ENCODE data around the gene SRXN1.

SRXN1 gene

GRCh38 chr20:652615-653109 lies 338 bp downstream of the SRXN1 start (continued):
- TF ChIP-seq KLF7 (tag by site-specific recombination; IDR thresholded peaks at IDR 0.05; ENCODE audit: borderline replicate concordance) (0 out of 2 replicates have a peak, but pooled peaks have one; percentile 24), KLF17 (tag by site-specific recombination; IDR thresholded peaks at IDR 0.05) (0 out of 2 replicates have a peak, but pooled peaks have one; percentile 37), ZNF768 (tag by site-specific recombination; IDR thresholded peaks at IDR 0.05) (peak; percentile 99; the same call in 1 of the 2 replicates), ZBTB7A (tag by site-specific recombination; IDR thresholded peaks at IDR 0.05; ENCODE audit: low read depth) (0 out of 2 replicates have a peak, but pooled peaks have one; percentile 24)

GRCh38 chr20:651713-652614 lies 1.0 kb downstream of the SRXN1 start:
- CTCF ChIA-PET: interaction anchor here (0.6 to 3.1 kb wide), 14 partner anchors 9 to 304 kb away, joined by 3 to 15 read pairs (median 4); no protein-coding TSS in a partner anchor
- Histone ChIP-seq H3K9me3 (ENCODE audit: control insufficient read depth, insufficient read depth, low read depth, low read length) (no peaks in the 10 kb centered on the region), H3K4me1 (ENCODE audit: control insufficient read depth, insufficient read depth, low read length) (no peaks in the 10 kb centered on the region), H3K27ac (ENCODE audit: extremely low read depth, low read depth, low read length) (no peak overlapping the region; the same call in 1 of the 2 replicates), H3K4me3 (ENCODE audit: low read depth, low read length) (peak overlapping the region; percentile 59), H3K36me3 (ENCODE audit: control insufficient read depth in 2 of 2, insufficient read depth in 1 of 2, low read length in 2 of 2) (peaks cover 5 to 43% of the 10 kb centered on the region in 2 experiments; a peak in 2 of 3 replicates)
- POLR2A ChIA-PET: interaction anchor here (0.7 to 0.9 kb wide), 2 partner anchors 91 to 144 kb away, joined by 3 to 6 read pairs; no protein-coding TSS in a partner anchor
- TF ChIP-seq ZFP69B (tag by site-specific recombination; IDR thresholded peaks at IDR 0.05) (0 out of 2 replicates have a peak, but pooled peaks have one; percentile 45), KLF1 (tag by site-specific recombination; IDR thresholded peaks at IDR 0.05) (0 out of 2 replicates have a peak, but pooled peaks have one; percentile 13), ZNF18 (tag by site-specific recombination; IDR thresholded peaks at IDR 0.05) (0 out of 2 replicates have a peak, but pooled peaks have one; percentile 36), ZBTB48 (tag by site-specific recombination; IDR thresholded peaks at IDR 0.05) (no peak)

GRCh38 chr20:650954-651353 lies 2.0 kb downstream of the SRXN1 start:
- ChIA-PET POLR2A (interaction anchor here (0.6 kb wide), 1 partner anchor 233 kb away, joined by 3 read pairs; no protein-coding TSS in a partner anchor), CTCF (interaction anchor here (0.6 to 3.1 kb wide), 7 partner anchors 8 to 305 kb away, joined by 3 to 15 read pairs (median 6); no protein-coding TSS in a partner anchor)
- no peaks in the 10 kb centered on the region for H3K4me1 ChIP-seq (ENCODE audit: control insufficient read depth, insufficient read depth, low read length)
- H3K9me3 ChIP-seq (ENCODE audit: control insufficient read depth, insufficient read depth, low read depth, low read length): no peaks in the 10 kb centered on the region
- no peak overlapping the region for H3K4me3 ChIP-seq (ENCODE audit: low read depth, low read length)
- no peak overlapping the region for H3K27ac ChIP-seq (ENCODE audit: extremely low read depth, low read depth, low read length)
- TF ChIP-seq PRDM10 (tag by site-specific recombination; IDR thresholded peaks at IDR 0.05) (peak; percentile 91), ZNF785 (tag by site-specific recombination; IDR thresholded peaks at IDR 0.05) (no peak), AEBP2 (tag by site-specific recombination; IDR thresholded peaks at IDR 0.05; ENCODE audit: borderline replicate concordance) (no peak), ZNF704 (tag by site-specific recombination; IDR thresholded peaks at IDR 0.05) (no peak)
- H3K36me3 ChIP-seq (ENCODE audit: control insufficient read depth in 2 of 2, insufficient read depth in 1 of 2, low read length in 2 of 2): peaks cover 5 to 45% of the 10 kb centered on the region in 2 experiments; a peak in 2 of 3 replicates

Data from HEK293 (cell line).